CD4-positive, alpha-beta T cell (primary cell): ENCODE measurements around the gene ABHD14A. TPM values are rescaled to one million over a fixed set of nuclear protein-coding genes. Genes with fewer than 3 reads are reported as not detected.
"Not testable (repeated sequence)": the region's sequence is repeated elsewhere in the genome, so short reads cannot be mapped to it uniquely, and the experiment has no call there.

Experiments used
- ATAC-seq: fragments of 200-7000 bp; cut with Tn5 transposase; one replicate; pipeline ENCODE4 v1.10.0; 2022; ENCODE audit warnings: mild to moderate bottlenecking; ENCODE audit not compliant: poor library complexity
- CTCF ChIA-PET: fragments of 350-600 bp; sonication (Branson Sonifier 250); formaldehyde crosslinking; loops from one replicate; lab custom pipeline; 2021; ENCODE audit warnings: antibody characterized with exemption, inconsistent platforms; lab: Charles Lee
- POLR2A ChIA-PET: fragments of 350-600 bp; sonication (Branson Sonifier 250); formaldehyde crosslinking; loops from one replicate; lab custom pipeline; 2021; ENCODE audit warnings: antibody characterized with exemption, inconsistent platforms; lab: Charles Lee
- DNase-seq, 14 experiments: peaks; one replicate each; pipeline ENCODE4 v3.0.0-alpha.2; 2013 to 2020; ENCODE audit warnings: mixed read lengths in 2 of 14
- H3K27ac ChIP-seq, 2 donors: one replicate each; pipeline versions ENCODE4 v1.5.1 to v1.7.0; 2013; ENCODE audit warnings: low read length in 2 of 2, low read depth in 1 of 2, mild to moderate bottlenecking in 1 of 2
- H3K27me3 ChIP-seq, 2 experiments: 1 replicate in 1 of 2; 2 replicates in 1 of 2; pipeline versions ENCODE4 v1.6.1 to v1.7.0; 2013; ENCODE audit warnings: low read length in 2 of 2, control low read depth in 1 of 2, mild to moderate bottlenecking in 1 of 2, moderate library complexity in 1 of 2; ENCODE audit not compliant: insufficient read depth in 2 of 2, control insufficient read depth in 1 of 2
- H3K36me3 ChIP-seq: one replicate; pipeline ENCODE4 v1.6.1; 2013; ENCODE audit warnings: low read length, control low read depth; ENCODE audit not compliant: insufficient read depth
- H3K4me1 ChIP-seq: one replicate; pipeline ENCODE4 v1.6.1; 2013; ENCODE audit warnings: low read length, control low read depth; ENCODE audit not compliant: insufficient read depth
- H3K4me3 ChIP-seq: one replicate; pipeline ENCODE4 v1.5.1; 2013; ENCODE audit warnings: mild to moderate bottlenecking, low read length, moderate library complexity
- H3K9me3 ChIP-seq, 2 experiments: 1 replicate in 1 of 2; 2 replicates in 1 of 2; pipeline versions ENCODE4 v1.6.1 to v1.7.0; 2013; ENCODE audit warnings: low read length in 2 of 2, mild to moderate bottlenecking in 2 of 2, control low read depth in 1 of 2, moderate library complexity in 1 of 2; ENCODE audit not compliant: control insufficient read depth in 1 of 2, insufficient read depth in 1 of 2
- H3K27ac Mint-ChIP-seq: one replicate; pipeline ENCODE4 v1.8.0; 2020; ENCODE audit warnings: mixed read lengths
- H3K27me3 Mint-ChIP-seq: one replicate; pipeline ENCODE4 v1.8.0; 2021; ENCODE audit warnings: mixed read lengths
- H3K36me3 Mint-ChIP-seq: one replicate; pipeline ENCODE4 v1.8.0; 2021; ENCODE audit warnings: low read depth, mixed read lengths
- H3K4me1 Mint-ChIP-seq: one replicate; pipeline ENCODE4 v1.8.0; 2021; ENCODE audit warnings: low read depth, mixed read lengths
- H3K4me3 Mint-ChIP-seq: one replicate; pipeline ENCODE4 v1.8.0; 2020; ENCODE audit warnings: mild to moderate bottlenecking, mixed read lengths
- H3K9me3 Mint-ChIP-seq: one replicate; pipeline ENCODE4 v1.8.0; 2020; ENCODE audit warnings: mixed read lengths
- CTCF ChIP-seq: fragments of 200-600 bp; IDR thresholded peaks from one replicate; pipeline ENCODE4 v1.8.0; 2022; ENCODE audit warnings: antibody characterized with exemption, mild to moderate bottlenecking
- intact Hi-C, 2 experiments: fragments of 100-400 bp; cut with DNase I in 1 of 2; cut with micrococcal nuclease in 1 of 2; formaldehyde crosslinking; loops; one replicate each; pipeline versions ENCODE4 v1.15.1 to v1.9.0; 2023 to 2025; cut with DNase I, micrococcal nuclease
- total RNA-seq, 174 experiments: library from RNA in 2 of 174; stranded (reverse) in 2 of 174; gene quantifications; one replicate each; pipeline ENCODE4 v1.2.3 and lab custom pipeline; 2021 to 2026

ABHD14A gene
- total RNA-seq, 2 experiments from 2014 or later: 9.5 to 10.6 TPM

- DNase-seq (no peak), ATAC-seq (no peak)
- Histone ChIP-seq H3K27ac (no peak overlapping the region), H3K36me3 (peaks cover 34% of the 10 kb centered on the region), H3K4me3 (no peak overlapping the region), H3K9me3 (no peaks in the 10 kb centered on the region), H3K4me1 (peaks cover 40% of the 10 kb centered on the region), H3K27me3 (no peaks in the 10 kb centered on the region)
- intact Hi-C loops: loop anchor here in 1 of 2 experiments (10.0 kb wide), 1 partner anchor 713 kb away; the partner anchor contains the start of genes GLT8D1 and SPCS1
- peaks cover 31% of the 10 kb centered on the region for H3K4me1 Mint-ChIP-seq
- no peaks in the 10 kb centered on the region for H3K9me3 Mint-ChIP-seq
- H3K27ac Mint-ChIP-seq: no peak overlapping the region
- peak overlapping the region; percentile 51 for H3K4me3 Mint-ChIP-seq
- no peaks in the 10 kb centered on the region for H3K27me3 Mint-ChIP-seq
- POLR2A ChIA-PET: interaction anchor here (1.2 to 2.9 kb wide), 3 partner anchors 9 to 64 kb away, joined by 3 to 13 read pairs (median 4); partner anchors contain the start of genes ACY1 and DUSP7
- H3K36me3 Mint-ChIP-seq: peaks cover 40% of the 10 kb centered on the region
- TF ChIP-seq CTCF: no peak
- CTCF ChIA-PET: interaction anchor here (1.8 kb wide), 1 partner anchor 10 kb away, joined by 4 read pairs; no protein-coding TSS in a partner anchor
Observed at GRCh38 chr3:51992017-51992682, 17.3 kb downstream of the ABHD14A start.

DNA sequence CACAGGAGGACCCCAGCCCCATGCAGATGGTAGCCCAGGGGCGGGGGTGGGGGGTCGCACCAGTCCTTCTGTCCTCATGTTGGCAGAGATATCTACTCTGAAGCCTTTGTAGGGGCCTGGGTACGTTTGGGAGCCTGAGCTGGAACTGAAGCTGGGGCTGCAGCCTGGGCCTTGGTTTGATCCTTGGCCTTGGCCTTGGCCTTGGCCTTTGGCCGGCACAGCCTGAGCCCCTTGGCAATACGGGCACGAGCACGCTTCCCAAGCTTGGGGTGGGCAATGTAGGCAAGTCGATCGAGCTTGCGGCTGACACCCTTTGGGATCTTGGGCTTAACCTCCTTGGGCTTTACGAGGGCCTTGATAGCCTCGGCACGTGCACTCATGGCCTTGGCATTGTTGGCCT lies 18.8 kb downstream of the ABHD14A start:
- POLR2A ChIA-PET: interaction anchor here (2.7 to 2.9 kb wide), 3 partner anchors 10 to 52 kb away, joined by 13 to 35 read pairs (median 32); partner anchors contain the start of genes ACY1, PARP3 and RRP9

DNA sequence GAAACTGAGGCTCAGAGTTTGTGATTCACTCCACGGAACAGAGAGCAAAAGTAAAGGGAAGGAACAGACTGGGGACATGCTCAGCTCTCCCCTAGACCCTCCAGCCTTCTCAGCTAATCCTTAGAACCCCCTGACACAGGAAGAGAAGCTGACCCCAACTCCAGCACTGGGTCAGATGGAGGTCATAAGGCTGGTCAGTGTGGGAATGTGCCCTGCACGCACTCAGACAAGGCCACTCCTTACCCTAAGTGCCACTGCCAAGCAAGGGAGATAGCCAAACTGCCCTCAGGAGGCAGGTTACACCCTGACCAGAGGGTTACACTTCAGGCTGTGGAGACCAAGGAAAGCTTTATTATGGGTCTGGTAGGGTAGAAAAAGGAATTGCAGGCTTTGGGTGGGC lies 19.7 kb downstream of the ABHD14A start:
- Histone ChIP-seq H3K27ac (peak overlapping the region; percentile 0 to 88), H3K9me3 (no peaks in the 10 kb centered on the region), H3K27me3 (no peaks in the 10 kb centered on the region), H3K4me1 (peaks cover 40% of the 10 kb centered on the region), H3K4me3 (peak overlapping the region; percentile 88), H3K36me3 (peaks cover 34% of the 10 kb centered on the region)
- Mint-ChIP-seq H3K27me3 (no peaks in the 10 kb centered on the region), H3K27ac (peak overlapping the region; percentile 97), H3K36me3 (peaks cover 40% of the 10 kb centered on the region), H3K4me3 (peak overlapping the region; percentile 99), H3K4me1 (peaks cover 31% of the 10 kb centered on the region), H3K9me3 (no peaks in the 10 kb centered on the region)
- no peak for ATAC-seq
- intact Hi-C loops: loop anchor here in 1 of 2 experiments (10.0 kb wide), 1 partner anchor 710 kb away; the partner anchor contains the start of genes GLT8D1 and SPCS1
- ChIA-PET CTCF (interaction anchor here (2.0 to 2.7 kb wide), 3 partner anchors 12 to 52 kb away, joined by 13 to 22 read pairs (median 18); partner anchors contain the start of genes ABHD14A, ABHD14B, PARP3 and RRP9), POLR2A (interaction anchor here (1.7 to 2.9 kb wide), 4 partner anchors 11 to 160 kb away, joined by 13 to 35 read pairs (median 30); partner anchors contain the start of genes ABHD14A, ABHD14B, ACY1 and PARP3)
- TF ChIP-seq CTCF: no peak
- DNase-seq: no peak

More for the DNA sequence above, 18.8 kb downstream of the ABHD14A start:
- H3K27ac ChIP-seq, H3K27me3 Mint-ChIP-seq, DNase-seq, ATAC-seq, H3K9me3 Mint-ChIP-seq, H3K27ac Mint-ChIP-seq, CTCF ChIA-PET, H3K9me3 ChIP-seq, H3K4me3 ChIP-seq, H3K27me3 ChIP-seq: not testable (repeated sequence)
- intact Hi-C loops: loop anchor here in 1 of 2 experiments (10.0 kb wide), 1 partner anchor 711 kb away; the partner anchor contains the start of genes GLT8D1 and SPCS1
- Histone ChIP-seq H3K4me1 (peaks cover 40% of the 10 kb centered on the region), H3K36me3 (peaks cover 34% of the 10 kb centered on the region)
- Mint-ChIP-seq H3K4me1 (peaks cover 31% of the 10 kb centered on the region), H3K4me3 (peak overlapping the region; percentile 99), H3K36me3 (peaks cover 40% of the 10 kb centered on the region)
